HL-60 (cell line): ENCODE measurements around the gene EPYC.

Source experiments
- DNase-seq, 2 experiments: peaks; one replicate each; pipeline ENCODE4 v3.0.0-alpha.2; 2010 to 2020; ENCODE audit warnings: low read depth in 1 of 2, low spot score in 1 of 2
- H3K27ac ChIP-seq: fragments of 250-450 bp; sonication (Bioruptor Pico); replicated peaks from 2 replicates; pipeline ENCODE4 v1.5.1; 2020; ENCODE audit warnings: mild to moderate bottlenecking, moderate library complexity
- H3K27me3 ChIP-seq: fragments of 250-450 bp; sonication (Bioruptor Pico); 2 replicates; pipeline ENCODE4 v1.5.1; 2021; ENCODE audit warnings: mild to moderate bottlenecking, moderate library complexity; ENCODE audit not compliant: insufficient read depth, poor library complexity, severe bottlenecking
- H3K4me3 ChIP-seq: replicated peaks from 2 replicates; pipeline ENCODE4 v1.5.1; 2011; ENCODE audit warnings: mild to moderate bottlenecking, control low read depth, low read length; ENCODE audit not compliant: insufficient read depth
- GABPA ChIP-seq: IDR thresholded peaks from 2 replicates; pipeline ENCODE4 v1.6.1; 2012; ENCODE audit warnings: low read depth
- POLR2AphosphoS5 ChIP-seq: IDR thresholded peaks from 2 replicates; pipeline ENCODE4 v1.6.1; 2012; ENCODE audit warnings: low read depth
- SPI1 ChIP-seq: IDR thresholded peaks from 2 replicates; pipeline ENCODE4 v1.6.1; 2012; ENCODE audit warnings: low read depth, mild to moderate bottlenecking, borderline replicate concordance
- TF ChIP-seq, protein P1 (sequence below): IDR thresholded peaks from one replicate; pipeline ENCODE4 v1.5.1; 2011; ENCODE audit warnings: low read length, control low read depth, inconsistent platforms; ENCODE audit not compliant: insufficient read depth
- TF ChIP-seq, protein P2 (sequence below): IDR thresholded peaks from 2 replicates; pipeline ENCODE4 v1.6.1; 2012; ENCODE audit warnings: low read depth; ENCODE audit not compliant: insufficient replicate concordance

The EPYC gene

DNA sequence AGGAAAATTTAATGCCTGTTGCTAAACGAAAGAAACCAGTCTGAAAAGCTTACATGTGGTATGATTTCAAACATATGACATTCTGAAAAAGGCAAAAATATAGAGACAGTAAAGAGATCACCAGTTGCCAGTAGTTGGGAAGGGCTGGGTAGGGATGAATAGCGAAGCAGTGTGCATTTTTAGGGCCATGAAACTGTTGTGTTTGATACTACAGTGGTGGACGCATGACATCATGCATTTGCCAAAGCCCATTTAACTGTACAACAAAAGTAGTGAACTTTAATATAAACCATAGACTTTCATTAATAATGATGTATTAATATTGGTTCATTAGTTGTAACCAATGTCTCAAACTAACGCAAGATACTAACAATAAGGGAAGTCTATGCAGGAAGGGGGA lies 14.7 kb upstream of the EPYC start:
- Histone ChIP-seq H3K27ac (no peak overlapping the region), H3K4me3 (no peak overlapping the region), H3K27me3 (no peaks in the 10 kb centered on the region)
- no peak for DNase-seq
- TF ChIP-seq SPI1, result no peak
- no peak for TF ChIP-seq GABPA
- TF ChIP-seq, protein P1, sequence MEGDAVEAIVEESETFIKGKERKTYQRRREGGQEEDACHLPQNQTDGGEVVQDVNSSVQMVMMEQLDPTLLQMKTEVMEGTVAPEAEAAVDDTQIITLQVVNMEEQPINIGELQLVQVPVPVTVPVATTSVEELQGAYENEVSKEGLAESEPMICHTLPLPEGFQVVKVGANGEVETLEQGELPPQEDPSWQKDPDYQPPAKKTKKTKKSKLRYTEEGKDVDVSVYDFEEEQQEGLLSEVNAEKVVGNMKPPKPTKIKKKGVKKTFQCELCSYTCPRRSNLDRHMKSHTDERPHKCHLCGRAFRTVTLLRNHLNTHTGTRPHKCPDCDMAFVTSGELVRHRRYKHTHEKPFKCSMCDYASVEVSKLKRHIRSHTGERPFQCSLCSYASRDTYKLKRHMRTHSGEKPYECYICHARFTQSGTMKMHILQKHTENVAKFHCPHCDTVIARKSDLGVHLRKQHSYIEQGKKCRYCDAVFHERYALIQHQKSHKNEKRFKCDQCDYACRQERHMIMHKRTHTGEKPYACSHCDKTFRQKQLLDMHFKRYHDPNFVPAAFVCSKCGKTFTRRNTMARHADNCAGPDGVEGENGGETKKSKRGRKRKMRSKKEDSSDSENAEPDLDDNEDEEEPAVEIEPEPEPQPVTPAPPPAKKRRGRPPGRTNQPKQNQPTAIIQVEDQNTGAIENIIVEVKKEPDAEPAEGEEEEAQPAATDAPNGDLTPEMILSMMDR, result no peak
- TF ChIP-seq, protein P2, sequence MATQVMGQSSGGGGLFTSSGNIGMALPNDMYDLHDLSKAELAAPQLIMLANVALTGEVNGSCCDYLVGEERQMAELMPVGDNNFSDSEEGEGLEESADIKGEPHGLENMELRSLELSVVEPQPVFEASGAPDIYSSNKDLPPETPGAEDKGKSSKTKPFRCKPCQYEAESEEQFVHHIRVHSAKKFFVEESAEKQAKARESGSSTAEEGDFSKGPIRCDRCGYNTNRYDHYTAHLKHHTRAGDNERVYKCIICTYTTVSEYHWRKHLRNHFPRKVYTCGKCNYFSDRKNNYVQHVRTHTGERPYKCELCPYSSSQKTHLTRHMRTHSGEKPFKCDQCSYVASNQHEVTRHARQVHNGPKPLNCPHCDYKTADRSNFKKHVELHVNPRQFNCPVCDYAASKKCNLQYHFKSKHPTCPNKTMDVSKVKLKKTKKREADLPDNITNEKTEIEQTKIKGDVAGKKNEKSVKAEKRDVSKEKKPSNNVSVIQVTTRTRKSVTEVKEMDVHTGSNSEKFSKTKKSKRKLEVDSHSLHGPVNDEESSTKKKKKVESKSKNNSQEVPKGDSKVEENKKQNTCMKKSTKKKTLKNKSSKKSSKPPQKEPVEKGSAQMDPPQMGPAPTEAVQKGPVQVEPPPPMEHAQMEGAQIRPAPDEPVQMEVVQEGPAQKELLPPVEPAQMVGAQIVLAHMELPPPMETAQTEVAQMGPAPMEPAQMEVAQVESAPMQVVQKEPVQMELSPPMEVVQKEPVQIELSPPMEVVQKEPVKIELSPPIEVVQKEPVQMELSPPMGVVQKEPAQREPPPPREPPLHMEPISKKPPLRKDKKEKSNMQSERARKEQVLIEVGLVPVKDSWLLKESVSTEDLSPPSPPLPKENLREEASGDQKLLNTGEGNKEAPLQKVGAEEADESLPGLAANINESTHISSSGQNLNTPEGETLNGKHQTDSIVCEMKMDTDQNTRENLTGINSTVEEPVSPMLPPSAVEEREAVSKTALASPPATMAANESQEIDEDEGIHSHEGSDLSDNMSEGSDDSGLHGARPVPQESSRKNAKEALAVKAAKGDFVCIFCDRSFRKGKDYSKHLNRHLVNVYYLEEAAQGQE, result no peak
- TF ChIP-seq POLR2AphosphoS5, result no peak

DNA sequence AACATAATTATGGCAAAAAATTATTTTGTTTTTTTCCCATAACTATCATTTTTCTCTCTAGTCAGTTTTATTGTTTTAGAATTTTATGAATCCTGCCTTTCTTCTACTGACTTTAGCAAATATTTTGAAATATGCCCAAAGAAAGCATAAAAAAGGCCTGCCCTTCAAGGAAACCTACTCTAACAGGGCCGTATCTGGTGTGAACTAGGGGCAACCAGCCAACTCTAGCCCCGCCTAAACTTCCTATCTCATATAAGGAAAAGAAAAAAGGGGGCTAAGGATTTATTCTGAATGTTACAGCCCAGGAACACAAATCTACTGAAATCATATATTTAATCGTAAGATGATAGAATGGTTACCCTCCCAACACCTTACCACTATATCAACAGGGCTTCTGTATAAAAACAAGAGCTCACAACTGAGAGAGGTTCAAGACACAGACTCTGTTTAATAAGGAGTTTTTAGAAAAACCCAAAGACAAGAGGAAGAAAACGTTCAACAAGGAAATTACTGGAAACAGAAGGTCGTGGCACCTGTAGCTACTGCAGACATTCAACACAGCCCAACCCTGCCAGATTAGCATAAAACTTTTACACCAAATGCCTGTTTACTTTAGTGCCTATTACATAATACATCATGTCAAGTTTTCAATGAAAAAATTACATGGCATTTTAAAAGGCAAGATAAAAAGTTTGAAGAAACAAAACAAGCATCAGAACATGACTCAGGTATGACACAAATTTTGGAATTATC lies 12.9 kb upstream of the EPYC start:
- no peak for TF ChIP-seq SPI1
- TF ChIP-seq, protein P1, result no peak
- no peak for TF ChIP-seq GABPA
- TF ChIP-seq, protein P2, result no peak
- TF ChIP-seq POLR2AphosphoS5, result no peak
- Histone ChIP-seq H3K27me3 (no peaks in the 10 kb centered on the region), H3K27ac (no peak overlapping the region), H3K4me3 (no peak overlapping the region)
- no peak for DNase-seq

DNA sequence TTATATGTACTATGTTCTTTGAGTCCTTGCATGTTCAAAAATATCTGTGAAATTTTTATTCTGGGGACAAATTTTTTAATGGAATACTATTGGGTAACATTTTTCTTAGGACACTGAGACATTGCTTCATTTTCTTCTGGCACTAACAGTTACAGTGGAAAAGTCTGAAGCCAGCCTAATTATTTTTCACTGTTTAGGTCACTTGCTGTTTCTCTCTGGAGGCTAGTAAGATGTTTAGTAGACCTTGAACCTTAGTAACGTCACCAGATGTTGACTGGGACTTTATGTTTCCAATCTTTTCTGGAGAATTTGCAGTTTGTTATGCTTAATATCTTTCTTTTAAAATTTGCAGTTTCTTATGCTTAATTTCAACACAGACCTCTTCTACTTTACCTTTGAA lies 12.3 kb upstream of the EPYC start:
- Histone ChIP-seq H3K27me3 (no peaks in the 10 kb centered on the region), H3K4me3 (no peak overlapping the region), H3K27ac (no peak overlapping the region)
- no peak for DNase-seq
- TF ChIP-seq GABPA (no peak), SPI1 (no peak), POLR2AphosphoS5 (no peak)
- TF ChIP-seq, protein P2, result no peak
- TF ChIP-seq, protein P1, result no peak
